Esophagus squamous epithelium (tissue), 5 donors: Measurements from ENCODE around the gene MXRA8. TPM values are rescaled to one million over a fixed set of nuclear protein-coding genes. Genes with fewer than 3 reads are reported as not detected.
"Not testable (repeated sequence)": the region's sequence is repeated elsewhere in the genome, so short reads cannot be mapped to it uniquely, and the experiment has no call there.

Experiments
- DNase-seq: peaks from one replicate; lab custom pipeline; 2025; lab: John Stamatoyannopoulos, UW
- H3K27ac ChIP-seq, 4 donors: fragments of 200-600 bp; sonication (generic); one replicate each; pipeline ENCODE4 v1.5.1; 2016 to 2019; ENCODE audit warnings: mild to moderate bottlenecking in 1 of 4
- H3K27me3 ChIP-seq, 4 donors: fragments of 200-600 bp; sonication (generic); 1 replicate in 3 of 4; 2 replicates in 1 of 4; pipeline versions ENCODE4 v1.5.1 to v1.6.0; 2017 to 2021; ENCODE audit warnings: antibody characterized with exemption in 1 of 4
- H3K36me3 ChIP-seq, 3 donors: fragments of 200-600 bp; sonication (generic); one replicate each; pipeline ENCODE4 v1.5.1; 2016 to 2019
- H3K4me1 ChIP-seq, 3 donors: fragments of 200-600 bp; sonication (generic); one replicate each; pipeline ENCODE4 v1.5.1; 2017 to 2019
- H3K4me3 ChIP-seq, 4 donors: fragments of 200-600 bp; sonication (generic); 1 replicate in 3 of 4; 2 replicates in 1 of 4; pipeline ENCODE4 v1.5.1; 2016 to 2019; ENCODE audit warnings: mild to moderate bottlenecking in 2 of 4, moderate library complexity in 1 of 4
- H3K9me3 ChIP-seq, 3 donors: fragments of 200-600 bp; sonication (generic); one replicate each; pipeline ENCODE4 v1.5.1; 2016 to 2019
- CTCF ChIP-seq, 6 experiments: fragments of 450-650 bp in 4 of 6; fragments of 200-600 bp in 2 of 6; sonication (generic) in 2 of 6; IDR thresholded peaks; one replicate each; pipeline ENCODE4 v1.5.1; 2016 to 2019; ENCODE audit warnings: antibody characterized with exemption in 6 of 6, mild to moderate bottlenecking in 4 of 6, moderate library complexity in 4 of 6
- POLR2A ChIP-seq, 4 donors: fragments of 450-650 bp; IDR thresholded peaks; one replicate each; pipeline ENCODE4 v1.6.1; 2017; ENCODE audit warnings: antibody characterized with exemption in 4 of 4, mild to moderate bottlenecking in 4 of 4, moderate library complexity in 3 of 4
- WGBS, 2 donors: methylation state at CpG; one replicate each; pipeline ENCODE4 v1.1.5; 2018; 5-methylcytosine and 5-hydroxymethylcytosine counted together
- intact Hi-C: fragments of 100-400 bp; cut with DNase I; formaldehyde crosslinking; loops from one replicate; pipeline ENCODE4 v1.15.0; 2022
- total RNA-seq, 4 donors: library from RNA; depleted of rRNA; stranded (reverse); fragments of >200 nt; gene quantifications; one replicate each; pipeline ENCODE4 v1.1.0, GENCODE V29; 2016
- donor health status: DM: yes; HTN: yes; CAD: no.

The MXRA8 gene
- total RNA-seq, 4 donors from 2014 or later = 0.45 to 33.8 (median 12.8) TPM

- no peak overlapping the region for H3K4me3 ChIP-seq
- no peak for DNase-seq
- H3K9me3 ChIP-seq = no peaks in the 10 kb centered on the region
- intact Hi-C loops = no loop called here
- no peak overlapping the region for H3K27ac ChIP-seq
- WGBS, 2 donors = 82 to 88% methylated on average over 12 of the region's 12 CpGs
- no peaks in the 10 kb centered on the region for H3K27me3 ChIP-seq
- no peak for TF ChIP-seq CTCF (IDR thresholded peaks at IDR 0.05)
- no peak for TF ChIP-seq POLR2A (IDR thresholded peaks at IDR 0.05)
- H3K4me1 ChIP-seq = peaks cover 0 to 5% (median 0%) of the 10 kb centered on the region in 3 donors
- peaks cover 59 to 100% (median 99%) of the 10 kb centered on the region in 3 donors for H3K36me3 ChIP-seq
These were observed 32.3 kb upstream of the MXRA8 start for GRCh38 chr1:1390675-1391074.

- Histone ChIP-seq H3K4me3 (no peak overlapping the region), H3K4me1 (peaks cover 0 to 2% (median 0%) of the 10 kb centered on the region in 3 donors), H3K36me3 (peaks cover 59 to 87% (median 82%) of the 10 kb centered on the region in 3 donors), H3K27ac (no peak overlapping the region), H3K27me3 (no peaks in the 10 kb centered on the region), H3K9me3 (no peaks in the 10 kb centered on the region)
- intact Hi-C loops = loop anchor here (10.0 kb wide), 1 partner anchor 127 kb away; the partner anchor contains the start of gene ATAD3A
- TF ChIP-seq POLR2A (IDR thresholded peaks at IDR 0.05) = no peak
- TF ChIP-seq CTCF (IDR thresholded peaks at IDR 0.05) = no peak
- no peak for DNase-seq
- 96 to 98% methylated on average over 14 to 15 of the region's 16 CpGs for WGBS, 2 donors
These were observed 29.7 kb upstream of the MXRA8 start for GRCh38 chr1:1388078-1388472.

GRCh38 chr1:1387098-1388077, 29.0 kb upstream of the MXRA8 start:
- Histone ChIP-seq H3K36me3 (peaks cover 53 to 80% (median 75%) of the 10 kb centered on the region in 3 donors), H3K27me3 (no peaks in the 10 kb centered on the region), H3K4me1 (no peaks in the 10 kb centered on the region), H3K27ac (no peak overlapping the region), H3K4me3 (no peak overlapping the region), H3K9me3 (no peaks in the 10 kb centered on the region)
- WGBS, 2 donors = 95 to 98% methylated on average over 4 to 28 of the region's 50 CpGs
- DNase-seq = no peak
- TF ChIP-seq CTCF (IDR thresholded peaks at IDR 0.05) = no peak
- TF ChIP-seq POLR2A (IDR thresholded peaks at IDR 0.05) = no peak
- intact Hi-C loops = loop anchor here (10.0 kb wide), 1 partner anchor 127 kb away; the partner anchor contains the start of gene ATAD3A

- H3K4me1 ChIP-seq = no peaks in the 10 kb centered on the region
- intact Hi-C loops = loop anchor here (10.0 kb wide), 1 partner anchor 129 kb away; the partner anchor contains the start of gene ATAD3A
- no peak overlapping the region for H3K27ac ChIP-seq
- H3K4me3 ChIP-seq = no peak overlapping the region
- no peak for TF ChIP-seq POLR2A (IDR thresholded peaks at IDR 0.05)
- no peak for TF ChIP-seq CTCF (IDR thresholded peaks at IDR 0.05)
- H3K27me3 ChIP-seq = no peaks in the 10 kb centered on the region
- DNase-seq = no peak
- H3K36me3 ChIP-seq = peaks cover 49 to 76% (median 60%) of the 10 kb centered on the region in 3 donors
- no peaks in the 10 kb centered on the region for H3K9me3 ChIP-seq
- 89 to 96% methylated on average over 4 to 5 of the region's 8 CpGs for WGBS, 2 donors
These were observed 27.6 kb upstream of the MXRA8 start for GRCh38 chr1:1385931-1386330.

- H3K27me3 ChIP-seq, H3K4me3 ChIP-seq, DNase-seq, H3K27ac ChIP-seq, H3K9me3 ChIP-seq, H3K4me1 ChIP-seq: not testable (repeated sequence)
- H3K36me3 ChIP-seq = peaks cover 44 to 75% (median 54%) of the 10 kb centered on the region in 3 donors
- intact Hi-C loops = loop anchor here (10.0 kb wide), 1 partner anchor 129 kb away; the partner anchor contains the start of gene ATAD3A
- WGBS, 2 donors = 92 to 93% methylated on average over 24 to 26 of the region's 29 CpGs
These were observed 27.0 kb upstream of the MXRA8 start for GRCh38 chr1:1385339-1385738.
